ENCODE results near the gene SLC7A6.

The SLC7A6 gene

GRCh38 chr16:68253721-68254120, 10.6 kb upstream of the SLC7A6 start:
- DNase-seq (ENCODE audit: low read depth) = no peak
- no peak overlapping the region for H3K4me3 ChIP-seq (ENCODE audit: low read length)
- TF ChIP-seq CTCF (conservative IDR thresholded peaks at IDR 0.05; ENCODE audit: low read length) = no peak

- DNase-seq (ENCODE audit: low read depth) = no peak
- no peak for TF ChIP-seq CTCF (conservative IDR thresholded peaks at IDR 0.05; ENCODE audit: low read length)
- H3K4me3 ChIP-seq (ENCODE audit: low read length) = no peak overlapping the region
Measured at GRCh38 chr16:68255712-68256111, 8.6 kb upstream of the SLC7A6 start.

- TF ChIP-seq CTCF (conservative IDR thresholded peaks at IDR 0.05; ENCODE audit: low read length) = no peak
- H3K4me3 ChIP-seq (ENCODE audit: low read length) = no peak overlapping the region
- peak; percentile 17 for DNase-seq (ENCODE audit: low read depth)
Measured at GRCh38 chr16:68257251-68257905, 6.9 kb upstream of the SLC7A6 start.

DNA sequence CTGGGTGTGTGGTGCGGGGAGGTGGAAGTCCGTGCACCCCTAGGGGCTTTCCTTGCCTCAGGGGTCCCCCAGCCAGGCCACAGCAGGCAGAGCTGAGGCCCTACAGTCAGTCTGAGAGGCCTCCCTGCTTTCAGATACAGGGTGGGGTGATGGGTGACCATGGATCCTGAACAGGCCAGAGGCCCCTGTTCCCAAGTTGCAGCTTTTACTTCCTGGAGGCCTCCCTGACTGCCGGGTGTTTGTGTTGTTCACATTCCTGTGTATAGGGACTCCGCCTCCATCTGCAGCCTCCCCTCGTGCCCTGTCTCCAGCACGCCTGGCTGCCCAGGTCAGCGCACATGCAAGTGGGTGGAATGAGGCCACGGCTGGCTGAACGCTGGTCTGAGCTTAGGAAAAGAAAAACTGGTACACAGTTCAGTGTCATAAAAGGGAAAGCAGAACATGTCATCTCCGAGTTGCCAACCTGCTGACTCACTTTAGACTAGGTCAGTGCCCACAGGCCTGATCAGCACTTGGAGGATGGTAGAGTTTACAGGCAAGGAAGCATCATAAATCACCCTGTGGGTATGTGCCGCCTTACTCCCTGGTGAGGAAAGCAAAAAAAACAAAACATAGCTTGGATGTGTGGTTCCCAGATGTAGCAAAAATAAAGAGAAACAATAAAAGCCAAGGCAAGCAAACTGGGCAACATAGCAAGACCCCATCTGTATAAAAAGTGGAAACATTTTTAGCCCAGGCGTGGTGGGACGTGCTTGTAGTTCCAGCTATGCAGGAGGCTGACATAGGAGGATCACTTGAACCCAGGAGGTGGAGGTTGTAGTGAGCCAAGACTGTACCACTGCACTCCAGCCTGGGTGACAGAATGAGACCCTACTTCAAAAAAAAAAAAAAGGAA, 6.2 kb upstream of the SLC7A6 start:
- no peak for TF ChIP-seq CTCF (conservative IDR thresholded peaks at IDR 0.05; ENCODE audit: low read length)
- no peak overlapping the region for H3K4me3 ChIP-seq (ENCODE audit: low read length)
- peak; percentile 86 for DNase-seq (ENCODE audit: low read depth)

DNA sequence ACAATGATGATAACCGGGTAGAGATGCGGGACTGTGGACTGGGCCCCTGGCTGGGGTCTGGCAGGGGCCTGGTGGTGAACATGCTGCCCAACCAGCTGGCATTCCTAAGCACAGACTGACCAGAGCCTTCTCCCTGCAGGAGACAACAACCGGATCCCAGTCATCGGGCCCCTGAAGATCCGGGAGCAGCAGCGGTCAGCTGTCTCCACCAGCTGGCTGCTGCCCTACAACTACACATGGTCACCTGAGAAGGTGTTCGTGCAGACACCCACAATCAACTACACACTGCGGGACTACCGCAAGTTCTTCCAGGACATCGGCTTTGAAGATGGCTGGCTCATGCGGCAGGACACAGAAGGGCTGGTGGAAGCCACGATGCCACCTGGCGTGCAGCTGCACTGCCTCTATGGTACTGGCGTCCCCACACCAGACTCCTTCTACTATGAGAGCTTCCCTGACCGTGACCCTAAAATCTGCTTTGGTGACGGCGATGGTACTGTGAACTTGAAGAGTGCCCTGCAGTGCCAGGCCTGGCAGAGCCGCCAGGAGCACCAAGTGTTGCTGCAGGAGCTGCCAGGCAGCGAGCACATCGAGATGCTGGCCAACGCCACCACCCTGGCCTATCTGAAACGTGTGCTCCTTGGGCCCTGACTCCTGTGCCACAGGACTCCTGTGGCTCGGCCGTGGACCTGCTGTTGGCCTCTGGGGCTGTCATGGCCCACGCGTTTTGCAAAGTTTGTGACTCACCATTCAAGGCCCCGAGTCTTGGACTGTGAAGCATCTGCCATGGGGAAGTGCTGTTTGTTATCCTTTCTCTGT, 5.1 kb upstream of the SLC7A6 start:
- no peak for DNase-seq (ENCODE audit: low read depth)
- no peak for TF ChIP-seq CTCF (conservative IDR thresholded peaks at IDR 0.05; ENCODE audit: low read length)

DNA sequence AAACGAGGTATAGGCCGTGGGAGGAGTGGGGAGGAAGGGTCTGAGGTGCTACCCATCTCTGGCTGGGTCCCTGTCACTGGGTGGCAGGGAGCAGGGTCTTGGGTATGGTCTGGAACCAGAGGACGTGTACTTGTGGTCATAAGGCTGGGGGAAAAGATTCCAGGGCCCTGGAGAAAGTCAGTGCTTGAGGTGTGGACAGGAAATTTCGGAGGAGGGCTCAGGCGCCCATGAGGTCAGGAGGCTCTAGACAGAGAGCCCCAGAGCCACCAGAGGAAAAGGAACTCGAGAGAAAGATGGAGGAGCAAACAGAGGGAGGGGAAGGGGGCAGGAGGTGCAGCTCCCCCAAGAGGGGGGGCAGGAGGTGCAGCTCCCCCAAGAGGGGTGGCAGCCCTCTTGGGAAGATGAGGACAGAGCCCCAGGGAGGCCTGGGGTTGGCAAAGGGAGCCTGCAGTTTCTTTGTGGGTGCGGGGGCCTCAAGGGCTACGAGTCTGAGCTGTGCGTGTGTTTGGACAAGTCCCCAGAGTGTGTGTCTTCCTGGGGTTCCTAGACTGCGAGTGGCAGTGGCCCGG, 683 bp upstream of the SLC7A6 start:
- DNase-seq (ENCODE audit: low read depth) = no peak
- peak overlapping the region; percentile 67 for H3K4me3 ChIP-seq (ENCODE audit: low read length)
- no peak; the same call in 1 of the 2 replicates for TF ChIP-seq CTCF (conservative IDR thresholded peaks at IDR 0.05; ENCODE audit: low read length)

More for the DNA sequence above, 5.1 kb upstream of the SLC7A6 start:
- no peak overlapping the region for H3K4me3 ChIP-seq (ENCODE audit: low read length)
